Islet precursor cell (in vitro differentiated cells): ENCODE data around the gene CTNNBL1.
A peak's percentile ranks its signal among the peaks of the same experiment; 100 is the strongest.

Experiments
- DNase-seq: peaks from one replicate; pipeline ENCODE4 v3.0.0-alpha.2; 2018

The CTNNBL1 gene

DNA sequence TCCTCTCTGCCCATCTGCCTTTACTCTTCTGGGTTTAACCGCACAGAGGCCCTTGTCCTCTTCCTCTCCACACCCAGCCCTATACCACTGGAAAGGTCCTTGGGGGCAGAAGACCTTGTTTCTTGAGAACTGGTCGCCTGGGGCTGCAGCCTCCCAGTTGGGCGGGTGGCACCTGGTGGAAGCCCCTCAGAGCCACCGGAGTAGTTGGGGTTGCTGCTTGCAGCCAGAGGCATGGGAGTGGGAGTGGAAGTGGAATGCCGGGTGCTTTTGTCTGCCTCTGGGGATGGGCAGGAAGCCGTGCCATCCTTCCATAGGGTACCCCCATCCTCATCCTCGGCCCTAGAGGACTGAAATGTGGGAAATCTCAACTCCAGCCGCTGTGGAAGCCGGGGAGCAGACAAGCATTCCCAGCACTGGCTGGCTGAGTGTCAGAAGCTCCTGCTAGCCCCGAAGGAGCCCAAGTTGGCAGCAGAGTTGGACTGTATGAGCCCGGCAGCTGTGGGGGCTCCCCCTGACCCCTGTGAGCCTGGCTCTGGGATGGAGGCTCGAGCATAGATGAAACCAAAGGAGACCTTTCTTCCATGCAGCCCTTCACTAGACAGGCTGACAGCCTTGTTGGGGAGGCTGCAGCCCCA, 210.3 kb downstream of the CTNNBL1 start:
- no peak for DNase-seq

DNA sequence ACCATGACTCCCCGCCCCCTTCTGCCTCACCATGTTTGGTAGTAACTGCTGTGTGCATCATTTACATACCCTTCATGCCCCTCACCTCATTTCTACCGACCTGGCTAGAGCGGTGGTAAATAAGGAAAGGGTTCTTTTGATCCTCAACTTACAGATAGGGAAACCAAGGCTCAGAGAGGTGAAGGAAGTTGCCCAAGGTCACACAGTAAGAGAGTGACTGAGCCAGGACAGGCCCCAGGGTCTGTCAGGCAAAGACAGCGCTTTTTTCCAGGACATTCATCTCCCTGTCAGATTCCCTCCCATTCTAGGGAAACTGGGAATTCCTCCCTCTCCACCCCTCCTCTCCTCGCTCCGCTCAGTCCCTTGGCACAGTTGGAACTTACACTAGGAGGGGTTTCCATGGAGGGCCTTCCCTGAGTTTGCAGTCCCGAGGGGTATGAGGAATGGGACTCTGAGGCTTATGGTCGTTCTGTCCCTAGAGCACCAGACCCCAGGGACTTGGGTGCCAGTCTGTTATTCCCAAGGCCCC, 211.1 kb downstream of the CTNNBL1 start:
- no peak for DNase-seq

DNA sequence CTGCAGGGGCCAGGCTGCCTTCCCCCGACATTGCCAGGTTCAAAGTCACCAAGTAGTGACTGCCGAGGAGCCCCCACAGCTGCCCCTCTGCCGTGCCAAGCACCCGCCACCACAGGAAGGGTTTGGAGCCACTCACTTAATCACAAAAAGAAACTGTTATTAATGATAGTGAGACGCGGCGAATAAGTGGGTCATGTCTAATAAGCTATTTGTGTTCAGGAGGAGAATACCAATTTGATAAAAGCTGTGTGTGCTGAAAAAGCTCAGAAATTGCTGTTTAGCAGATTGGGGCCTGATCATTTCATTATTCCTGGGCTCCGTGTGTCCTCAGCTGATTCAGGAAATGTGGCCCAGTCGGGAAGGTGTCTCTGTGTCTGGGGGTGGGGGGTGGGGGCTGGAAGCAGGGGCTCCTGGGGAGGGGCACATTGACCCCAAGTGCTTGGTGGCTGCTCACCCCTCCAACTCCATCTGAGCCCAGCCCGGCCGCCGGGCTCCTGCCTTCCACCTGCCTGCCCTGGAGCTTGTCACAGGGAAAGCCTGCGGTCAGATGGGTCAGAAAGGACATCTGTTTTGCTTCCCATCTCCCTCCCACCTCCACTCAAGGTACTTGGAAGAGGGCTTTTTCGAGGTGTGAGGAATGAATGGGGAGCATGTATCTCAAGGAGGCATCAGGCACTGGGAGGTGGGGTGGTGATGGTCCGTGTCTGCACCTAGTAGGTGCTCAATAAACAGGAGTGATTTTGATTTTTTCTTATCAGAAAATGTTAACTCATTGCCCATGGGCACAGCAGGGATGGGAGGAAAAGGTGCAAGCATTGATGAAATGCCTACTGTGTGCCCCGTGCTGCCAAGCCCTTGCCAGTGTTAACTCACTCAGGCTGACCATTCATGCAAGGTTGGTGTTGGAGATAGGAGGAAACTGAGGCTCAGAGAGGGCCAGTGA, 212.1 kb downstream of the CTNNBL1 start:
- no peak for DNase-seq

DNA sequence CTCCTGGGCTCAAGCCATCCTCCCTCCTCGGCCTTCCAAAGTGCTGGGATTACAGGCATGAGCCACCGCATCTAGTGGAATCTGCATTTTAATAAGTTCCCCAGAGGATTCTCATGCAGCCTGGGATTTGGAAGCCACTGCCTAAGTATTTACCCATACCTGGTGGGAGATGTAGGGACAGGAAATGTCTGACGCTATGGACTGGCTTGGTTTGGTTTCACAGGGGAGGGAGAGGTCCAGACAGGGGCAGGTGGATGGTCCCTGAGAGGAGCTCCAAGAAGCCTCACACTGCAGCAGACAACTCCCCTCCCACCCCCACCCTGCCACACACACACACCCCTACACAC, 213.5 kb downstream of the CTNNBL1 start:
- DNase-seq, result no peak

DNA sequence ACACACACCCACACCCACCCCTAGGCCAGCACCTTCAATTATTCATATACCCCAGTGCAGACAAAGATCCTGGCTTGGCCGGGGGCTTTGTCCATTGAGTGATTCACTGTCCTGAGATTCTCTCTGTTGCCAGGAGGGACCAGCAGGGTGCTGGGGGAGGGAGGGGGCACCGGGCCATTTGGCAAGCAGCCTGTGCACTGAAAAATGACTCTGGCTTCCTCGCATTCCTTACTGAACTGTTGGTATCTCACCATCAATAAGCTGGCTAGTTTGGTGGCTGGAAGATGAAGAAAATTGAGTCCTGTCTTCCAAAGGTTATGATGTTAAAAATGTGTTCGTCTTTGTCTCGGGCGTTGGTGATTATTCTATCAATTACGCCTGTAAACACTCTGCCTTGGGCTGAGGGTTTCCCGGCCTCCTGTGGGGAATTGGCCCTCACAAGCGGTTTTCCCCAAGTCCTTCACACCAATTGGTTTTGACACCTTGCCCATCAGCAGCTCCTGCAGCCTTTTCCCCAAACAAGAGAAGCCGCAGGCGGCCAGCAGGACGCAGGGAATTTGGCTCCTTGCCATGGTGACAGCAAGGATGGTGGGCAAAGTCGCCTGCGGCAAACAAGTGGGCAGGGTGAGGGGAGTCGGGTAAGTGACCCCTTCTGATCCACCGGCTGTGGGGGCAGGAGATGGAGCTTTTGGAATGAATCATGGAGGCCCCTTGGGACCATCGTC, 214.0 kb downstream of the CTNNBL1 start:
- DNase-seq, result peak; percentile 87

DNA sequence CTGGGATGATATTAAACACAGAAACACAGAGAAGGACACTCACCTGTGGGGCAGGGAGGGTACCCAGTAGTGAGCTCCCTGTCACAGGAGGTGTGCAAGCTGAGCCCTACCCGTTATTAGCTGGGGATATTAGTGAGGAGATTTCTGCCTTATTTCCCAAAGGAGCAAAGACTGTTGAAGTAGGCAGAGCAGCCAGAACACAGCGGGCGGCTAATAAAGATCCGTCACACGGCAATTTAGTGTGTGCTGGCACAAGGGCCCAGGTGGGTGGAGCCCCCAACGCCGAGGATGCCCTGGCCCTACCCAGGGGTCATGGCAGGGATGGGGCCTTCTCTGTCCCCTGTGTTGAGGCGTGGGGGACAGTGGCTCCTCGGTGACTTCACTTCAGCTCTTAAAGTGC, 217.4 kb downstream of the CTNNBL1 start:
- DNase-seq, result no peak

DNA sequence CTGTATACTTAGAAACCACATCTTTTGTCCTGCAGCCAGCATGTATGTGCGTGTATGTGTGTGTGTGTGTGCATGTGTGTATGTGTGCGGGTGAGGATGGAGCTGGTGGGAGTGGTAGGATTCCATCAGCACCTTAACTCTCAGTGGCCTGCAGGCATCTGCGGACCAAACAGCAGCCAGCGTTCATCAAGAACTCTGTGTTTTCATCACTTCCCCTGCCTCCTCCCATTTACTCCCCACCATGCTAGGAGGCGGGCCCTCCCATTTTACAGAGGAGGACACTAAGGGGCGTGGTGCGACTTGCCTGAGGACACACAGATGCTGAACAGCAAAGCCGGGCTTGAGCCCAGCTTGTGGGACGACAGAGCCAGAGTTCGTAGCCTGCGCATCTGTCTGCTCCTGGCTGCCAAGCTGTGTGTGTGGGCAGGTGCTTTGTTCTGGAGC, 218.0 kb downstream of the CTNNBL1 start:
- peak; percentile 93 for DNase-seq

DNA sequence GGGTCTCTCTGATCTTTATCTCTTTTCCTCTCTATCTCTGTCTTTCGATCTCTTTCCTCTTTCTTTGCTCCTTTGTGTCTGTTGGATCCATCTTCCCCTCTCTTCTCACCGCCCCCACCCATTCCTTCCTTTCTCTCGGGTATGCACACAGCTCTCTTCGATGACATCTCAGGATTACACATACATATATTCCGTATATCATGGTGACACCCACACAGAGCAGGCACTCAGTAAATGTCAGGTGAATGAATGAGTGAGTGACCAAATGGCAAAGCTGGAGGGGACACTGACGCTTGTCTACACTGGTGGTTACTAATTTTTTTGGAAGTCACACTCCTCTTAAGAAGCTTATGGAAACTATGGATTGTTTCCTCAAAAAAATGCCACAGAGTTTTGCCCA, 219.0 kb downstream of the CTNNBL1 start:
- no peak for DNase-seq

DNA sequence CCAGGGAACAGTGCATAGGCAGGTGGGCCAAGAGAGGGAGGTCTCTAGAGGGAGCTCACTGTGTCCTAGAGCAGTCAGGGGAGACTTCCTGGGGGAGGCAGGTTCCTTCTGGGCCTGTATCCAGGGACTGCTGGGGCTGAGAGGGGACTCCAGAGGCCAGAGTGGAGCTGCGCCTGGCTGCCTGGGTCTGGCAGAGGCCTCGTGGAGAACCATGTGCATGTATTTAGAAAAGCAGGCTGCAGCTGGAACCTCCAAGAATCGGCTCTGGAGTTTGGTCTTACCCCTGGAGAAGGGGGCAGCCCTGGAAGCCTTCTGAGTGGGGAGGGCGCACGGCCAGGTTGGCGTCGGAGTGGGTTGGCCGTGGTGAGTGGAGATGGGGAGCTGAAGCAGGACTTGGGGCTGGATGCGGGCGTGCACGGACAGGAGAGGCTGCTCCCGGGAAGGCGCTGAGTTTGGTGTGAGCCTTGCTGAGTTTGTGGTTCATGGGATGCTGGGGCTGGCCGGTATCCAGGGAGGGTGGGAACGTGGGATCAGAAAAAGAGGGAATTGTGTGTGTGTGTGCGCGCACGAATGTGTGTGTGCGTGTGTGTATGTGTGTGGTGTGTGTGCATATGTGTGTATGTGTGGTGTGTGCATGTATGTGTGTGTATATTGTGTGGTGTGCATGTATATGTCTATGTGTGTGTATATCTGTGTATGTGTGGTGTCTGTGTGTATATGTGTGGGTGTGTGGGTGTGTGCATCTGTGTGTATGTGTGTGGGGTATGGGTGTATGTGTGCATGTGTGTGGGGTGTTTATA, 219.9 kb downstream of the CTNNBL1 start:
- no peak for DNase-seq

DNA sequence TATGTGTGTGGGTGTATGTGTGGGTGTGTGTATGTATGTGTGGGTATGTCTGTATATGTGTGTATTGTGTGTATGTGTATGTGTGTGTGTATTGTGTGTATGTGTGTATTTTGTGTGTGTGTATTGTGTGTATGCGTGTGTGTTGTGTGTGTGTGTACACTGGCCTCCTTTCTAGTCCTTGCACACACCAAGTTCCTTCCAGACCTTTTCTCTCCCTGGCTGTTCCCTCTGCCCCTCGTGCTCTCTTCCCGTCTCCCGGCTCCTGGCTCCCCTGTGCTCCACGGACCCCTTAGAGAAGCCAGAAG, 220.5 kb downstream of the CTNNBL1 start:
- DNase-seq, result no peak

DNA sequence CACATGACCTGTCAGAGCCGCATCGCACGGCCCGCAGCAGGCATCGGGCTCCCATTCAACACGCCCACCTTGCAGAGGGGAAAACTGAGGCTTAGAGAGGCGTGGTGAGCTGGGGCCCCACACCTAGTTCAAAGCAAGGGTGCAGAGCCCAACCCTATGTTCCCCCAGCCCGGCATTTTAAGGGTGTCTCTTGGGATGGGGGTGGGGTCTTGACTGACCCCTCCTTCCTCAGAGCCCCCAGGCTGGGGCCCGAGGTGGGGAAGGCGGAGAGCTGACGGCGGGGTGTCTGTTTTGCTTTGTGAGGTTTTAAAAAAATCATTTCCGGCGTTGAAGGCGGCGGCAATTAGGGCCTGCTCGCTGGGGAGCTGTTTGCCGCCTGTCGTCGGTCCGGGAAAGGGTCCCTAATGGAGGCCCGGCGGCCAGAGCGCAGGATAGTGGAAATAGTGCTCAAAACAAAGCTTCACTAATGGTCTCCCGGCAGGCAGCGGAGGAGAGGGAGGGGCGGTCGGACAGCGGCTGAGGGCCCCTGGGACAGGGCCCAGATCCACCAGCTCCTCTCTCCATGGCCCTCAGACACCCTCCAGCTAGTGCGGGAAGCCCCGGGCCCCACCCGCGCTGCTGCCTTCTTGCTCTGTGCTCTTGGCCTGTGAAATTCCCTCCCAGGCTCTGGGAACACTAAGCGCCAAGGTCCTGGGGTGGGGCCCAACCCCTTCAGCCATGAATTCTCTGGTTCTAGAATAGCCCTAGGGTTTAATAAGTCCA, 221.0 kb downstream of the CTNNBL1 start:
- peak; percentile 87 for DNase-seq

DNA sequence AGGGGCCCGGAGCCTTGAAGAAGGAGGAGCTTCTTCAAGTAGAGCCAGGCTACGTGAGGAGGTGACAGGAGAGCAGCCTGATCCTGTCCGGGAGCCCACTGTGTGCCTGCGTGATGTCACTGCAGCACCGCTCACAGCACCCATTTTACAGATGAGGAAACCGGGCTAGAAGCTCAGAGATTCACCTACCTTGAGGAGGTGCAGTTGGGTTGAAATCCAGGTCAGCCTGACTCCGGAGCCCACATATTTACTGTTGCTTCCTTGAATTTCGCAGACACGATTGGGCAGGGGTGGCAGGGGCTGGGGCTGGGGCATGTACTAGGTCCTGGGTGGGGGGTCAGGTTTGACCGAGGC, 221.6 kb downstream of the CTNNBL1 start:
- DNase-seq, result no peak

DNA sequence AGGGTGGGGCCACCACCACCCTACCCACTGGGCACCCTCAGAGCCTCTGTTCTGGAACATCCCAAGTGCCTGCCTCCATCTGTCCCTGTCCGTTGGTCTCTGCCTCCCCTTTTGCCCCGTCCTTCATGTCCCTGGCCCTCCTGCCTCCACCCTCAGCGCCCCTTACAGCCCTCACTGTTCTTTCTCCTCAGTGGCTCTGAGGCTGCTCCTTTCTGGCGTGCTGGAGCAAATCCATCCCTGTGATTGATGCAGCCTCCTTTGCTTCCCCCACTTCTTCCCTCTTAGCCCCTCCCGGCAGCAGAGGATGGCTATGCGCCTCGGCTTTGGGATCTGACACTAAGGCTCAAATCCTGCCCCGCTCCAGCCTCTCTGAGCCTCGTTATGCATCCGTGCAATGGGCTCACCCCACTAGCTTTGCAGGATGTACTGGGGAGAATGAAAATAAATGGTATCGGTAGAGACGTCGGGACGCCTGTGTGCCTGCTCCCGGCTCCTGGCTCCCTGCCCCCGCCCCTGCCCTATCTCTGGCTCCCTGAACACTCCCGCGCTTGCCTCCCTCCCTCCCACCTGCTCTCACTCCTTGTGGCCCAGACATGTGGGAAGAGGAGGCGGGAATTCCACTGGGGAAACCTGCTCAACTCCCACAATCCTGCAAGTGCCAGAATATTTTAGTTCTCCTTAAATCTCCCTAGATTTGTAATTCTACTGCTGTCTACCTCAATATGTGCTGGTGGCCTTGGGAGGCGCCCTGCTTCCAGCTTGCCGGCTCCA, 222.2 kb downstream of the CTNNBL1 start:
- DNase-seq, result peak; percentile 68

DNA sequence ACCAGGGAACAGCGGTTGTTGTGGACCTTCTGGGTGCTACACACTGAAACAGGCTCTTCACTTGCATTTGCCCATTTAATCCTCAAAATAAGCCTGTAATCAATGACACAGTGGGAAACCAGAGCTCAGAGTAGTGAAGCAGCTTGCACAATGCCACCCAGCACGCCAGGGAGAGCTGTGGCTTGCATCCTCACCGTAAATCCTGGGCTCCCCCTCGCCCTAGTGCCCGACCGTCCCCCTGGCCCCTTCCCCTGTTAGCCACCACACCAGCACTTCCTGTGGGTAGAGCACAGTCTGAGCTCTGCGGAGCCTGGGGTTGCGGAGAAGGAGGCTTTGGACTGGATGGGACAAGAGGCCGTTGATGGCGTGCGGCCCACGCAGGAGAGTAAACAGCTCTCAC, 223.6 kb downstream of the CTNNBL1 start:
- DNase-seq, result no peak

DNA sequence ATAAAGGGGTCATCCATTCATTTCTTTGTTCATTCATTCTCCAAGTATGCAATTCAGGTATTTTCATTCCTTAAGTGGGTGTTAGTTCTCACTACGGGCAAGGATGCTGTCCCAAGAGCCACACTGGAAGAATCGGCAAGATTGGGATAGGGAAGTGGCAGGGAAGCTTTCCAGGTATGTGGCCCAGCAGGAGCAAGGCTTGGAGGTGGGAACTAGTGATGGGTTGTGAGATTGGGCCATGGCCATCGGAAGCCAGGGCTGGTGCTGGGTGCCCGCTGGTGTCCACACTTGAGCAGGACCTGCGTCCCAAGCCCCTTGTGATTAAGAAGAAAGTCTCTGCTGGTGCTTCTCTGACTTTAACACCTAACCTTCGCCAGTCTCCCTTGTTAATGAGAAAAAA, 224.2 kb downstream of the CTNNBL1 start:
- DNase-seq, result no peak

DNA sequence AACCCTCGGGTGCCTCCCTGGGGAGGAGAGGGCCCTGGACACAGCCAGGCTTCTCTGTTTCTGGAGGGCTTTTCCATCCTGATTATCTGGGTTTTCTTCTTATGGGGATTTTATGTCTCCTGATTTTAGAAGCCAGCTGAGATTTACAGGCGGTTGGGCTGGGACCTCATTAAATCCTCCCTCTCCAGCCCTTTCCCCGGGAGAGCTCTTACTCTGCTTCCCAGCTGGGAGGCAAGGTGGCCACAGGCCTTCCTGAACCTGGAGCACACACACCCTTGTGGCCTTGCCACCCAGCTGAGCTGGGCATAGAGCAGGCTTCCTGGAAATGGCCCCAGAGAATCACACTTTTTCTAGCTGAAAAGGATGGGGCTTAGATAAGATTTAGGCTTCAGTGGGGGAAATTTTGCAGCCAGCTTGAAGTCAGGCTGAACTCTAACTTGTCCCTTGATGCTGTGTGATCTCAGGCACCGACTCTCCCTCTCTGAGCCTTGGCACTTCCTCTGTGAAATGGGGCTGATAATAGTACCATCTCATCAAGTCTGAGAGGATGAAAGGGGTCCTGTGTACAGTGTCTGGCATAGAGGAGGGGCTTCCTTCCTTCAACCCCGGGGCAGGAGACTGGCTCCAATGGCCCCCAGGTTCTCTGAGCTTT, 225.7 kb downstream of the CTNNBL1 start:
- DNase-seq, result no peak

DNA sequence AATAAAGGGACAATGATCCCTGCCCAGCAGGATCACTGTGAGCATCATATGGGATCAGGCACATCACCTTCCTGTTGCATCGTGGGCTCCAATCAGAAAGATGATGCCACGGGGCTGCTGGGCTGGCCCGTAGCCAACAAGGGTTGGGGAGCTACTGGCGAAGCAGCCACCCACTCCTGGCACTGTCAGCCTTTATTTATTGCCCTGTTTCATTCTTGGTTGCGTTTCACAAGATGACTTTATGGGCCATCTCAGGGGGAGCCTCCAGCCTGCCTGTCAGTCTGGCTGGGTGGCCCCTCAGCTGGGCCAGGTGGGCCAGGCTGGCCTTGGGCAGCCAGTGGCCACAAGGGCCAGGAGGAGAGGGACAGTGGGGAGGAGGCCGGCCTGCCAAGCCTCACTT, 226.4 kb downstream of the CTNNBL1 start:
- no peak for DNase-seq

DNA sequence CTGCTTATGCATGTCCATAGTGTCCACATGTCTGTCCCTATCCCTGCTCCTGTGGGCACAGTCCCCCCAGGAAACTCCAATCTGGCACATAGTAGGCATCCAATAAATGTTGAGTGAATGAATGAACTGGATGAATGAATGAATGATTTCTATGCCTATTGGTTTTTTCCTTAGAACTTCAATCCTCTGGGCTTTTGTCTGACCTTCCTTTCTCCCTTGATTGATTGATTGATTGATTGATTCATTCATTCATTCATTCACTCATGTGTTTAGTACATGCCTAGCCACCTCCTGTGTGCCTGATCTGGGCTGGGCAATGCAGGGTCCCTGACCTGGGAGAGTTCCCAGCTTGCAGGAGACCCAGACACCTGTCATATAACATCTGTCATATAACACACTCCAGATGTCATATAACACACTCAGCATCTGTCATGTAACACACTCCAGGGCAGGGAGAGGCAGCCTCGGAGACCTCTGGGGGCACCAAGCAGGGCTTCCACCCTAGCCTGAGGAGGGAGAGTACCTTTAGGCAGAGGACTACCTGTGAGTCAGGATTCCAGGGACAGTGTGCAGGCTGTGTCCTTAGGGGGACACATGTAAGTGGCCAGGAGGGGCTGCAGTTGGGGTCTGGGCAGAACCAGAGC, 227.0 kb downstream of the CTNNBL1 start:
- no peak for DNase-seq

DNA sequence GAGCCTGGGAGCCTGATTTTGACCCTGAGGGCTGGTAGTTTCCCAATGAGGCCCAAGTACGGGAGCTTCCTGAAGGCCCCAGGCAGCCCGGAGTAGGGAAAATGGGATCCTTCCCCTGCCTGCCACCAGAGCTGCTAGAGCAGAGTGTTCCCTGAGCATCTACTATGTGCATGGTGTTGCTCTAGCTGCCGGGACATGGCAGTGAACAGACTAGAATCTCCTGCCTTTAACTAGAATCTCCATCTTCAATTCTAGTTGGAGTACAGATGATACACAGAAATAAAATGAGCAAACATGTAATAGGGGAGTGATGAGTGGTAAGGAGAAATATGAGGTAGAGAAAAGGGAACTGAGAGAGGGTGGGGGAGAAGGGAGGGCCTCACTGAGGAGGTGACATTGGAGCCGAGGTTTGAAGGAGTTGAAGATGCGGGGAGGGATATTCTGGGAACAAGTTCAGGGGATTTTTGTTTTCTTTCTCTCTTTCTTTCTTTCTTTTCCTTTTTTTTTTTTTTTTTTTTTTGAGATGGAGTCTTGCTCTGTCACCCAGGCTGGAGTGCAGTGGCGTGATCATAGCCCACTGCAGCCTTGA, 227.6 kb downstream of the CTNNBL1 start:
- no peak for DNase-seq
